CD1c-positive myeloid dendritic cell (primary cell): ENCODE measurements around the gene ATP5PB.

Experiments
- DNase-seq: peaks from one replicate; pipeline ENCODE4 v3.0.0-alpha.2; 2016; ENCODE audit errors: extremely low spot score

ATP5PB gene

DNA sequence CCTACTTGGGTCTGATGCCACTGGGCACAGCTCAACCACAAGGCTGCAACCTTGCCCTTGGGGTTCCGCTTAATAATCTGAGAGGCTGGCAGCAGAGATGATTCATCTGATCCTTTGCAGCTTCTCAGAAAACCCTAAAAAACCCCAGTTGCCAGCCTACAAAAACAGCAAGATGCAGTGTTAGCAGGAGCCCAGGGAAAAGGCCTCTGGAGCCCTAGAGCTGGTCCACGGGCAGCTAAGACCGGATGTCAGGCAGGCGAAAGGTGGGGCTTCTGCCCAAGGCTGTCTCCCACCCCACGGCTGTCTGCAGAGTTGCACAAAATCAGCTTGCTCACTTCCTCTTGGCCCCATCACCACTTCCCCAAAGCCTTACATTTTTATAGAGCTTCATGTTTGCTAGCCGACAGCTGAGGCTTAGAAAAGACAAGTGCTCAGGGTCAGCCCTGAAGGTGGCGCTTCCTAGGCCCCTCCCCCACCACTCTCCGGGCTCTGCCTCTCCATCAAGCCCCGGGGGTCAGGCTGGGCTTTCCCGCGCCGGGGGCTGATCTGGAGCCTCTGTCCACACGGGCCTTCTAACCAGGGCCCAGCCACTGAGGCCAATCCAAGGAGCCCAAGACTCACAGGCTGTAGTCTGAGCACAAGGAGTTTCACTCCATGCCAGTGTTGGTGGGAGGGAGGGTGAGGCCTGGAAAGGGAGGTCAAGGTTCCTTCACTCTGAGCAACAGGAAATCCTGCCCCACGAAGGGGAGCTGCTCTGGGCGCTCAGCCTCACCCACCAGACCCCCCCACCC lies 58.3 kb downstream of the ATP5PB start:
- peak; percentile 94 for DNase-seq

DNA sequence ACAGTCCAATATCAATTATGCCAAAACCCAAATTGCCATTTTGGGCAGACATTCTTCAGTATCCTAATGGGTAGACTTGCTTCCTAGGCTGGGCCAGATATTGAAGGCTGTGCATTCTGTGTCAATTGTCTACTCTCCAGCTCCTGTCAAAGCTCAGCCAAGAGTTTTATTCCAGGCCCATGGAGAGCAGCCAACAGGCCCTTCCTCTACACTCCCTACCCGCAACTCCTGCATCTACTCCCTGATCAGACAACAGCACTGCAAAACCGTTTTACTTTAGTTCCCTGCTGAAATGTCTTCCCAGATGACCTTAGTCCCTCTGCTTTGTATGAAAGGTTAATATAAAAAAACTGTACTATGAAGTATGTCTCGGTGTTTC lies 60.7 kb downstream of the ATP5PB start:
- no peak for DNase-seq

DNA sequence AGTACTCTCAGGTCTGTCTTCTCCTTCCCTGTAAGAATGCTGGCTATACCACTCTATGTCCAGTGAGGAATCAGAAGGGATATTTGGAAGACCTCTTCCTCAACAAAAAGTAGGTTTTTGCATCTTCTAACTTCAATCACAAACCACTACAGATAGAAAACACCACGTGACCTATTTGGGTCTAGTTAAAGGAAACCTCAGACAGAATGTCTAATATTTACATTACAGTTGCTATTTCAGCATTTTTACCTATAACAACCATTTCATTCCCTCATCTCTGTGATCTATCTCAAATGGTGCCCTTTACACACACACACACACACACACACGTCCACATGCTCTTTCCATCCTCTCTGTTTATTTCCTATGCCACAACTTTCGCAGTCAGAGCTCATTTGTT lies 62.1 kb downstream of the ATP5PB start:
- no peak for DNase-seq
